H9 (cell line): Measurements from ENCODE around the gene RBM23. TPM values are rescaled to one million over a fixed set of nuclear protein-coding genes. Genes with fewer than 3 reads are reported as not detected.
A peak's percentile ranks its signal among the peaks of the same experiment; 100 is the strongest.

Experiments used
- DNase-seq: peaks from one replicate; pipeline ENCODE4 v3.0.0-alpha.2; 2017
- H2AFZ ChIP-seq: one replicate; pipeline ENCODE4 v1.6.1; 2013; ENCODE audit warnings: mild to moderate bottlenecking, low read length, control low read depth, moderate library complexity
- H2AK5ac ChIP-seq: 2 replicates; pipeline ENCODE4 v1.6.1; 2013; ENCODE audit warnings: low read length, control low read depth, mixed read lengths; ENCODE audit not compliant: insufficient read length
- H2BK120ac ChIP-seq: one replicate; pipeline ENCODE4 v1.6.1; 2013; ENCODE audit warnings: low read depth, mild to moderate bottlenecking, low read length, control low read depth, inconsistent platforms; ENCODE audit not compliant: poor library complexity, severe bottlenecking
- H2BK12ac ChIP-seq: 2 replicates; pipeline ENCODE4 v1.6.1; 2013; ENCODE audit warnings: low read length, control low read depth, mixed read lengths, low read depth; ENCODE audit not compliant: insufficient read length
- H2BK15ac ChIP-seq: 2 replicates; pipeline ENCODE4 v1.6.1; 2013; ENCODE audit warnings: low read depth, low read length, control low read depth
- H2BK20ac ChIP-seq: one replicate; pipeline ENCODE4 v1.6.1; 2013; ENCODE audit warnings: low read depth, mild to moderate bottlenecking, low read length, control low read depth, inconsistent platforms; ENCODE audit not compliant: poor library complexity, severe bottlenecking
- H2BK5ac ChIP-seq: 2 replicates; pipeline ENCODE4 v1.6.1; 2013; ENCODE audit warnings: low read length, control low read depth, mixed read lengths; ENCODE audit not compliant: insufficient read length
- H3K14ac ChIP-seq: 2 replicates; pipeline ENCODE4 v1.6.1; 2013; ENCODE audit warnings: low read length, control low read depth; ENCODE audit not compliant: insufficient read depth
- H3K18ac ChIP-seq: 2 replicates; pipeline ENCODE4 v1.6.1; 2013; ENCODE audit warnings: low read depth, mild to moderate bottlenecking, mixed read lengths, low read length, control low read depth; ENCODE audit not compliant: insufficient read length
- H3K23ac ChIP-seq: 2 replicates; pipeline ENCODE4 v1.6.1; 2013; ENCODE audit warnings: low read length, control low read depth, mixed read lengths, low read depth; ENCODE audit not compliant: insufficient read length
- H3K23me2 ChIP-seq: 2 replicates; pipeline ENCODE4 v1.6.1; 2013; ENCODE audit warnings: low read depth, mild to moderate bottlenecking, mixed read lengths, low read length, control low read depth; ENCODE audit not compliant: insufficient read length, poor library complexity, severe bottlenecking
- H3K27ac ChIP-seq: 2 replicates; pipeline ENCODE4 v1.5.1; 2013; ENCODE audit warnings: low read length, control low read depth, mixed read lengths, low read depth; ENCODE audit not compliant: insufficient read length
- H3K27me3 ChIP-seq: 2 replicates; pipeline ENCODE4 v1.6.1; 2013; ENCODE audit warnings: low read length, control low read depth, inconsistent platforms; ENCODE audit not compliant: insufficient read depth
- H3K4ac ChIP-seq: 2 replicates; pipeline ENCODE4 v1.6.1; 2013; ENCODE audit warnings: low read depth, mild to moderate bottlenecking, control low read depth, inconsistent platforms, low read length, moderate library complexity
- H3K4me1 ChIP-seq: 2 replicates; pipeline ENCODE4 v1.6.1; 2013; ENCODE audit warnings: low read length, control low read depth, inconsistent platforms; ENCODE audit not compliant: insufficient read depth
- H3K4me2 ChIP-seq: 2 replicates; pipeline ENCODE4 v1.6.1; 2013; ENCODE audit warnings: low read length, control low read depth, mixed read lengths; ENCODE audit not compliant: insufficient read length, insufficient read depth
- H3K56ac ChIP-seq: 2 replicates; pipeline ENCODE4 v1.6.1; 2013; ENCODE audit warnings: low read depth, mild to moderate bottlenecking, mixed read lengths, low read length, control low read depth; ENCODE audit not compliant: insufficient read length
- H3K79me1 ChIP-seq: 2 replicates; pipeline ENCODE4 v1.6.1; 2013; ENCODE audit warnings: low read depth, mild to moderate bottlenecking, moderate library complexity, low read length, control low read depth, inconsistent platforms; ENCODE audit not compliant: insufficient read depth, poor library complexity, severe bottlenecking
- H3K79me2 ChIP-seq: 2 replicates; pipeline ENCODE4 v1.6.1; 2013; ENCODE audit warnings: low read length, control low read depth, inconsistent platforms; ENCODE audit not compliant: insufficient read depth
- H3K9ac ChIP-seq: 2 replicates; pipeline ENCODE4 v1.6.1; 2013; ENCODE audit warnings: low read length, control low read depth, mixed read lengths; ENCODE audit not compliant: insufficient read length; ENCODE audit errors: extremely low read depth
- H3K9me3 ChIP-seq: one replicate; pipeline ENCODE4 v1.6.1; 2013; ENCODE audit warnings: low read depth, low read length, inconsistent platforms; ENCODE audit not compliant: control insufficient read depth
- H3T11ph ChIP-seq: one replicate; pipeline ENCODE4 v1.6.1; 2013; ENCODE audit warnings: mild to moderate bottlenecking, low read length, control low read depth, inconsistent platforms
- H4K20me1 ChIP-seq: one replicate; pipeline ENCODE4 v1.6.1; 2013; ENCODE audit not compliant: control insufficient read depth, insufficient read length, insufficient read depth
- H4K5ac ChIP-seq: 2 replicates; pipeline ENCODE4 v1.6.1; 2013; ENCODE audit warnings: low read depth, mild to moderate bottlenecking, mixed read lengths, low read length, control low read depth; ENCODE audit not compliant: insufficient read length
- H4K8ac ChIP-seq: replicated peaks from 2 replicates; pipeline ENCODE4 v1.6.1; 2013; ENCODE audit warnings: low read length, control low read depth, mixed read lengths, low read depth; ENCODE audit not compliant: insufficient read length
- H4K91ac ChIP-seq: 2 replicates; pipeline ENCODE4 v1.6.1; 2013; ENCODE audit warnings: low read depth, mild to moderate bottlenecking, moderate library complexity, mixed read lengths, low read length, control low read depth; ENCODE audit not compliant: insufficient read length
- H3K27ac Mint-ChIP-seq, 3 experiments: 2 replicates in 2 of 3; 3 replicates in 1 of 3; pipeline ENCODE4 v1.8.0; 2020 to 2021; ENCODE audit warnings: mixed read lengths in 3 of 3, mild to moderate bottlenecking in 1 of 3, moderate library complexity in 1 of 3
- H3K27me3 Mint-ChIP-seq: 2 replicates; pipeline ENCODE4 v1.8.0; 2021; ENCODE audit warnings: low read depth, mild to moderate bottlenecking, moderate library complexity, mixed read lengths
- H3K36me3 Mint-ChIP-seq, 3 experiments: 2 replicates in 2 of 3; 3 replicates in 1 of 3; pipeline ENCODE4 v1.8.0; 2020 to 2021; ENCODE audit warnings: low read depth in 3 of 3, mixed read lengths in 3 of 3; ENCODE audit not compliant: insufficient read depth in 1 of 3
- H3K4me1 Mint-ChIP-seq, 2 experiments: 2 replicates each; pipeline ENCODE4 v1.8.0; 2020; ENCODE audit warnings: mixed read lengths in 2 of 2
- H3K4me3 Mint-ChIP-seq, 2 experiments: 2 replicates in 1 of 2; 3 replicates in 1 of 2; pipeline ENCODE4 v1.8.0; 2020 to 2021; ENCODE audit warnings: mild to moderate bottlenecking in 2 of 2, mixed read lengths in 2 of 2, moderate library complexity in 1 of 2
- H3K9me3 Mint-ChIP-seq, 2 experiments: 2 replicates in 1 of 2; 3 replicates in 1 of 2; pipeline ENCODE4 v1.8.0; 2020; ENCODE audit warnings: mild to moderate bottlenecking in 2 of 2, mixed read lengths in 2 of 2, moderate library complexity in 1 of 2
- WGBS: extraction: QIAGEN DNeasy Blood & Tissue Kit; methylation state at CpG from one replicate; pipeline ENCODE4 v1.1.7; 2013; ENCODE audit warnings: missing lambda C conversion rate, low lambda C conversion rate, mixed read lengths; ENCODE audit not compliant: insufficient read length; ENCODE audit errors: extremely low coverage; 5-methylcytosine and 5-hydroxymethylcytosine counted together
- total RNA-seq: library from RNA; stranded (reverse); gene quantifications from 2 replicates; pipeline ENCODE4 v1.2.1, GENCODE V29; 2021
- TF ChIP-seq, protein P1 (sequence below): fragments of 200-600 bp; sonication (generic); conservative IDR thresholded peaks from 3 replicates; pipeline ENCODE4 v1.8.0; 2021; ENCODE audit warnings: antibody characterized with exemption, mild to moderate bottlenecking

RBM23 gene
- total RNA-seq, 1 experiment from 2014 or later: 79.0 TPM

GRCh38 chr14:22885975-22886374, 33.0 kb downstream of the RBM23 start:
- Histone ChIP-seq H3K23me2 (peaks cover 13% of the 10 kb centered on the region), H3T11ph (no peak overlapping the region), H2BK20ac (no peak overlapping the region), H4K20me1 (no peaks in the 10 kb centered on the region), H2AK5ac (no peak overlapping the region), H2BK5ac (no peak overlapping the region), H4K91ac (no peak overlapping the region), H3K18ac (no peak overlapping the region), H3K9me3 (no peaks in the 10 kb centered on the region), H3K56ac (no peak overlapping the region), H3K9ac (peak overlapping the region; percentile 6), H2AFZ (no peak overlapping the region), H4K8ac (no peak overlapping the region), H3K14ac (peak overlapping the region; percentile 10; the same call in 1 of the 2 replicates), H3K4ac (no peak overlapping the region), H3K23ac (no peak overlapping the region), H3K79me2 (no peaks in the 10 kb centered on the region), H2BK120ac (no peak overlapping the region), H3K4me2 (peak overlapping the region; percentile 73), H2BK15ac (no peak overlapping the region), H3K79me1 (no peaks in the 10 kb centered on the region), H3K27me3 (peaks cover 3% of the 10 kb centered on the region; the same call in 1 of the 2 replicates), H3K4me1 (no peaks in the 10 kb centered on the region; the same call in 1 of the 2 replicates), H4K5ac (no peak overlapping the region), H3K27ac (no peak overlapping the region), H2BK12ac (no peak overlapping the region)
- Mint-ChIP-seq H3K36me3 (peaks cover 0 to 11% (median 6%) of the 10 kb centered on the region in 3 experiments; a peak in 3 of 7 replicates), H3K27ac (peak overlapping the region in 1 of 3 experiments; percentile 33; a peak in 1 of 7 replicates), H3K27me3 (peaks cover 37% of the 10 kb centered on the region), H3K9me3 (no peaks in the 10 kb centered on the region; a peak in 1 of 5 replicates), H3K4me1 (peaks cover 35 to 42% of the 10 kb centered on the region in 2 experiments), H3K4me3 (peak overlapping the region; percentile 87 to 93)
- DNase-seq: no peak
- TF ChIP-seq, protein P1, sequence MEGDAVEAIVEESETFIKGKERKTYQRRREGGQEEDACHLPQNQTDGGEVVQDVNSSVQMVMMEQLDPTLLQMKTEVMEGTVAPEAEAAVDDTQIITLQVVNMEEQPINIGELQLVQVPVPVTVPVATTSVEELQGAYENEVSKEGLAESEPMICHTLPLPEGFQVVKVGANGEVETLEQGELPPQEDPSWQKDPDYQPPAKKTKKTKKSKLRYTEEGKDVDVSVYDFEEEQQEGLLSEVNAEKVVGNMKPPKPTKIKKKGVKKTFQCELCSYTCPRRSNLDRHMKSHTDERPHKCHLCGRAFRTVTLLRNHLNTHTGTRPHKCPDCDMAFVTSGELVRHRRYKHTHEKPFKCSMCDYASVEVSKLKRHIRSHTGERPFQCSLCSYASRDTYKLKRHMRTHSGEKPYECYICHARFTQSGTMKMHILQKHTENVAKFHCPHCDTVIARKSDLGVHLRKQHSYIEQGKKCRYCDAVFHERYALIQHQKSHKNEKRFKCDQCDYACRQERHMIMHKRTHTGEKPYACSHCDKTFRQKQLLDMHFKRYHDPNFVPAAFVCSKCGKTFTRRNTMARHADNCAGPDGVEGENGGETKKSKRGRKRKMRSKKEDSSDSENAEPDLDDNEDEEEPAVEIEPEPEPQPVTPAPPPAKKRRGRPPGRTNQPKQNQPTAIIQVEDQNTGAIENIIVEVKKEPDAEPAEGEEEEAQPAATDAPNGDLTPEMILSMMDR: no peak
- WGBS: no CpG with 5 or more reads among the region's 21 CpGs
